HepG2 (cell line): Measurements from ENCODE around the gene NGRN. TPM values are rescaled to one million over a fixed set of nuclear protein-coding genes. Genes with fewer than 3 reads are reported as not detected.
A peak's percentile ranks its signal among the peaks of the same experiment; 100 is the strongest.

ENCODE experiments used
- ARID4A ChIP-seq: sonication (generic); formaldehyde crosslinking; IDR thresholded peaks from 2 replicates; pipeline ENCODE4 v1.5.0; 2020; ENCODE audit warnings: mild to moderate bottlenecking, missing genetic modification reagents, borderline replicate concordance
- ARID5B ChIP-seq: IDR thresholded peaks from 2 replicates; pipeline ENCODE4 v1.4.0; 2020; ENCODE audit warnings: mild to moderate bottlenecking, missing genetic modification reagents
- CCDC6 ChIP-seq: sonication (generic); formaldehyde crosslinking; IDR thresholded peaks from 2 replicates; pipeline ENCODE4 v1.8.1; 2022; ENCODE audit warnings: mild to moderate bottlenecking, missing genetic modification reagents, moderate library complexity
- CEBPB ChIP-seq: IDR thresholded peaks from 2 replicates; pipeline ENCODE4 v1.6.1; 2011; ENCODE audit warnings: low read depth, low read length, improper control_type of control experiment, borderline replicate concordance
- HMGXB4 ChIP-seq, 2 experiments: sonication (generic) in 1 of 2; formaldehyde crosslinking in 1 of 2; IDR thresholded peaks; 2 replicates each; pipeline versions ENCODE4 v1.4.0 to v1.6.1; 2018 to 2020; ENCODE audit warnings: missing genetic modification reagents in 2 of 2, borderline replicate concordance in 1 of 2, low read depth in 1 of 2, mild to moderate bottlenecking in 1 of 2, missing biosample characterization in 1 of 2
- KDM1A ChIP-seq: IDR thresholded peaks from 2 replicates; pipeline ENCODE4 v1.6.1; 2016; ENCODE audit warnings: missing compliant biosample characterization
- MTF2 ChIP-seq: sonication (generic); formaldehyde crosslinking; IDR thresholded peaks from 2 replicates; pipeline ENCODE4 v1.5.0; 2020; ENCODE audit warnings: missing genetic modification reagents, borderline replicate concordance
- NR2F6 ChIP-seq, 2 experiments: IDR thresholded peaks; 2 replicates each; pipeline ENCODE4 v1.6.1; 2016; ENCODE audit warnings: antibody characterized with exemption in 1 of 2, mild to moderate bottlenecking in 1 of 2
- PBX3 ChIP-seq: sonication (generic); formaldehyde crosslinking; IDR thresholded peaks from 2 replicates; pipeline ENCODE4 v1.8.1; 2023; ENCODE audit warnings: missing genetic modification reagents, inconsistent platforms, borderline replicate concordance
- SALL2 ChIP-seq: sonication (generic); formaldehyde crosslinking; IDR thresholded peaks from 2 replicates; pipeline ENCODE4 v1.8.1; 2023; ENCODE audit warnings: mild to moderate bottlenecking, missing genetic modification reagents, inconsistent platforms
- SMYD3 ChIP-seq: sonication (generic); formaldehyde crosslinking; IDR thresholded peaks from 2 replicates; pipeline ENCODE4 v1.8.1; 2023; ENCODE audit warnings: mild to moderate bottlenecking, missing genetic modification reagents
- ZNF296 ChIP-seq: sonication (generic); formaldehyde crosslinking; conservative IDR thresholded peaks from 2 replicates; pipeline ENCODE4 v1.5.0; 2020; ENCODE audit warnings: mild to moderate bottlenecking, missing genetic modification reagents
- ZNF503 ChIP-seq: sonication (generic); formaldehyde crosslinking; IDR thresholded peaks from 2 replicates; pipeline ENCODE4 v1.4.0; 2020; ENCODE audit warnings: missing genetic modification reagents
- ZNF839 ChIP-seq: sonication (generic); formaldehyde crosslinking; IDR thresholded peaks from 2 replicates; pipeline ENCODE4 v1.4.0; 2020; ENCODE audit warnings: missing genetic modification reagents, mild to moderate bottlenecking, borderline replicate concordance
- polyA plus RNA-seq, 8 experiments: library from polyadenylated mRNA; depleted of rRNA in 3 of 8; stranded (reverse) in 7 of 8; unstranded in 1 of 8; fragments of >200 nt; fragmentation: Illumina TruSeq in 4 of 8; extraction: Trizol in 4 of 8; gene quantifications; 2 replicates each; pipeline versions ENCODE4 v1.2.1 to v1.2.3, GENCODE V29; 2011 to 2016; ENCODE audit warnings: low read depth in 4 of 8, missing spikeins in 1 of 8, mixed read lengths in 1 of 8; ENCODE audit not compliant: insufficient read depth in 1 of 8
- total RNA-seq, 5 experiments: library from RNA; depleted of rRNA; stranded (reverse); fragments of >200 nt; fragmentation: Illumina TruSeq; extraction: Trizol; gene quantifications; 2 replicates each; pipeline ENCODE4 v1.2.3, GENCODE V29; 2016; ENCODE audit warnings: low read depth in 1 of 5

The NGRN gene
- total and polyA plus RNA-seq, 2 of the 13 experiments (the other 11 are each of a cell fraction or from before 2014, with no cell fraction given), result 39.8 to 63.7 TPM

GRCh38 chr15:90265271-90266060 is at the start of gene NGRN (continued):
- peak; percentile 35 for TF ChIP-seq ZNF503
- TF ChIP-seq ZNF839 (CRISPR knock-in tag), result no peak
- TF ChIP-seq HMGXB4 (CRISPR knock-in tag; IDR thresholded peaks at IDR 0.05; ENCODE audit: borderline replicate concordance in 1 of 2, low read depth in 1 of 2), result peak; percentile 62 to 71; a peak in 3 of 4 replicates
- peak; percentile 68; the same call in 1 of the 2 replicates for TF ChIP-seq SALL2
- TF ChIP-seq ZNF296 (CRISPR knock-in tag), result no peak
- TF ChIP-seq CCDC6 (CRISPR knock-in tag), result 0 out of 2 replicates have a peak, but pooled peaks have one; percentile 37
- TF ChIP-seq MTF2, result no peak
- peak; percentile 64 for TF ChIP-seq SMYD3 (CRISPR knock-in tag)
- no peak for TF ChIP-seq CEBPB
- TF ChIP-seq ARID4A (CRISPR knock-in tag), result peak; percentile 92
- TF ChIP-seq PBX3 (CRISPR knock-in tag), result 0 out of 2 replicates have a peak, but pooled peaks have one; percentile 60
- TF ChIP-seq ARID5B (CRISPR knock-in tag), result peak; percentile 56
- TF ChIP-seq KDM1A (CRISPR knock-in tag), result no peak
- no peak for TF ChIP-seq NR2F6 (IDR thresholded peaks at IDR 0.05)
- TF ChIP-seq NR2F6 (CRISPR knock-in tag; IDR thresholded peaks at IDR 0.05), result 0 out of 2 replicates have a peak, but pooled peaks have one; percentile 16
